MM.1S (cell line): ENCODE measurements around the gene TRDMT1.

Experiments used
- DNase-seq: peaks from one replicate; pipeline ENCODE4 v3.0.0-alpha.2; 2015
- H2AFZ ChIP-seq: fragments of 300-600 bp; sonication (generic); 2 replicates; pipeline ENCODE4 v1.6.0; 2016; ENCODE audit warnings: antibody characterized with exemption, low read length
- H3F3A ChIP-seq: fragments of 300-600 bp; sonication (generic); 2 replicates; pipeline ENCODE4 v1.6.1; 2016; ENCODE audit warnings: mild to moderate bottlenecking, antibody characterized with exemption, low read length, moderate library complexity, mixed read lengths; ENCODE audit not compliant: insufficient read depth
- H3K27ac ChIP-seq: fragments of 300-600 bp; sonication (generic); 2 replicates; pipeline ENCODE4 v1.5.1; 2016; ENCODE audit warnings: mild to moderate bottlenecking, low read length
- H3K27me3 ChIP-seq: fragments of 300-600 bp; sonication (generic); replicated peaks from 2 replicates; pipeline ENCODE4 v1.6.0; 2016; ENCODE audit warnings: low read length; ENCODE audit not compliant: insufficient read depth
- H3K36me3 ChIP-seq: fragments of 300-600 bp; sonication (generic); replicated peaks from 2 replicates; pipeline ENCODE4 v1.6.1; 2016; ENCODE audit warnings: mild to moderate bottlenecking, low read length, mixed read lengths; ENCODE audit not compliant: insufficient read depth
- H3K4me1 ChIP-seq: fragments of 300-600 bp; sonication (generic); 2 replicates; pipeline ENCODE4 v1.6.1; 2016; ENCODE audit warnings: low read length, mixed read lengths
- H3K4me2 ChIP-seq: fragments of 300-600 bp; sonication (generic); 2 replicates; pipeline ENCODE4 v1.6.0; 2016; ENCODE audit warnings: low read depth, low read length
- H3K4me3 ChIP-seq: fragments of 300-600 bp; sonication (generic); 2 replicates; pipeline ENCODE4 v1.5.1; 2016; ENCODE audit warnings: low read length, mixed read lengths
- H3K79me2 ChIP-seq: fragments of 300-600 bp; sonication (generic); 2 replicates; pipeline ENCODE4 v1.6.1; 2016; ENCODE audit warnings: mixed run types, low read length, mixed read lengths
- H3K9ac ChIP-seq: fragments of 300-600 bp; sonication (generic); 2 replicates; pipeline ENCODE4 v1.6.1; 2016; ENCODE audit warnings: low read length, mixed read lengths
- H3K9me2 ChIP-seq: fragments of 300-600 bp; sonication (generic); replicated peaks from 2 replicates; pipeline ENCODE4 v1.6.1; 2016; ENCODE audit warnings: mild to moderate bottlenecking, low read length, mixed read lengths; ENCODE audit not compliant: insufficient read depth
- H3K9me3 ChIP-seq: fragments of 300-600 bp; sonication (generic); replicated peaks from 2 replicates; pipeline ENCODE4 v1.6.1; 2016; ENCODE audit warnings: mild to moderate bottlenecking, low read length, mixed read lengths; ENCODE audit not compliant: insufficient read depth
- H4K20me1 ChIP-seq: fragments of 300-600 bp; sonication (generic); 2 replicates; pipeline ENCODE4 v1.6.1; 2016; ENCODE audit warnings: mild to moderate bottlenecking, low read length, moderate library complexity, mixed read lengths; ENCODE audit not compliant: insufficient read depth
- CTCF ChIP-seq: fragments of 300-600 bp; sonication (generic); IDR thresholded peaks from 2 replicates; pipeline ENCODE4 v1.5.1; 2016; ENCODE audit warnings: antibody characterized with exemption, low read length, mixed read lengths
- EZH2 ChIP-seq: fragments of 300-600 bp; sonication (generic); optimal IDR thresholded peaks from 2 replicates; pipeline ENCODE3; 2017; ENCODE audit warnings: low read depth, mild to moderate bottlenecking, antibody characterized with exemption, low read length, mixed read lengths
- EZH2phosphoT487 ChIP-seq: fragments of 300-600 bp; sonication (generic); IDR thresholded peaks from 2 replicates; pipeline ENCODE4 v1.6.1; 2018; ENCODE audit warnings: antibody characterized with exemption, low read length

Gene TRDMT1

GRCh38 chr10:17195083-17195482, 6.4 kb downstream of the TRDMT1 start:
- H3F3A ChIP-seq, result no peaks in the 10 kb centered on the region
- H3K9me2 ChIP-seq, result no peaks in the 10 kb centered on the region
- no peaks in the 10 kb centered on the region for H3K36me3 ChIP-seq
- no peaks in the 10 kb centered on the region for H3K27me3 ChIP-seq
- H3K4me3 ChIP-seq, result no peak overlapping the region
- H3K4me2 ChIP-seq, result no peak overlapping the region
- no peak for DNase-seq
- no peak overlapping the region for H2AFZ ChIP-seq
- H3K4me1 ChIP-seq, result peaks cover 10% of the 10 kb centered on the region; the same call in 1 of the 2 replicates
- no peak overlapping the region for H3K27ac ChIP-seq
- no peaks in the 10 kb centered on the region for H4K20me1 ChIP-seq
- peaks cover 7% of the 10 kb centered on the region; the same call in 1 of the 2 replicates for H3K79me2 ChIP-seq
- H3K9me3 ChIP-seq, result no peaks in the 10 kb centered on the region
- TF ChIP-seq EZH2phosphoT487 (no peak), CTCF (no peak), EZH2 (no peak)
- no peak overlapping the region for H3K9ac ChIP-seq

- no peak for TF ChIP-seq EZH2phosphoT487
- Histone ChIP-seq H4K20me1 (no peaks in the 10 kb centered on the region), H3K4me1 (no peaks in the 10 kb centered on the region), H3K4me2 (no peak overlapping the region), H3K4me3 (no peak overlapping the region), H3F3A (no peaks in the 10 kb centered on the region), H3K9ac (no peak overlapping the region), H3K9me2 (no peaks in the 10 kb centered on the region), H3K36me3 (no peaks in the 10 kb centered on the region), H3K27me3 (no peaks in the 10 kb centered on the region), H3K27ac (no peak overlapping the region), H3K79me2 (no peaks in the 10 kb centered on the region), H3K9me3 (no peaks in the 10 kb centered on the region), H2AFZ (no peak overlapping the region)
- DNase-seq, result no peak
Measured at GRCh38 chr10:17190602-17191001, 10.9 kb downstream of the TRDMT1 start.

- H3K4me1 ChIP-seq, result no peaks in the 10 kb centered on the region
- no peak overlapping the region for H3K4me3 ChIP-seq
- no peak overlapping the region for H3K27ac ChIP-seq
- H3K27me3 ChIP-seq, result no peaks in the 10 kb centered on the region
- no peak overlapping the region for H3K4me2 ChIP-seq
- no peak overlapping the region for H3K9ac ChIP-seq
- H3K9me2 ChIP-seq, result no peaks in the 10 kb centered on the region
- DNase-seq, result no peak
- TF ChIP-seq EZH2 (no peak), CTCF (no peak), EZH2phosphoT487 (no peak)
- no peaks in the 10 kb centered on the region for H3K36me3 ChIP-seq
- no peaks in the 10 kb centered on the region for H4K20me1 ChIP-seq
- no peaks in the 10 kb centered on the region for H3K9me3 ChIP-seq
- no peaks in the 10 kb centered on the region for H3K79me2 ChIP-seq
- H2AFZ ChIP-seq, result no peak overlapping the region
- H3F3A ChIP-seq, result no peaks in the 10 kb centered on the region
Measured at GRCh38 chr10:17188644-17189172, 12.8 kb downstream of the TRDMT1 start.

GRCh38 chr10:17185873-17186272, 15.6 kb downstream of the TRDMT1 start:
- TF ChIP-seq EZH2phosphoT487 (no peak), CTCF (no peak), EZH2 (no peak)
- Histone ChIP-seq H3K27me3 (no peaks in the 10 kb centered on the region), H3K27ac (no peak overlapping the region), H4K20me1 (no peaks in the 10 kb centered on the region), H3K4me2 (no peak overlapping the region), H3K9ac (no peak overlapping the region), H3K9me3 (no peaks in the 10 kb centered on the region), H3K4me1 (no peaks in the 10 kb centered on the region), H3K36me3 (no peaks in the 10 kb centered on the region), H2AFZ (no peak overlapping the region), H3K4me3 (no peak overlapping the region), H3K9me2 (no peaks in the 10 kb centered on the region), H3F3A (no peaks in the 10 kb centered on the region), H3K79me2 (no peaks in the 10 kb centered on the region)
- DNase-seq, result no peak
